HUES6 (cell line): ENCODE data around the gene RNASEH2C.
"Not testable (repeated sequence)": the region's sequence is repeated elsewhere in the genome, so short reads cannot be mapped to it uniquely, and the experiment has no call there.

Experiments used
- H3K27ac ChIP-seq: 2 replicates; pipeline ENCODE4 v1.7.0; 2013; ENCODE audit warnings: low read depth, mild to moderate bottlenecking, low read length, inconsistent platforms
- H3K27me3 ChIP-seq: 2 replicates; pipeline ENCODE4 v1.6.1; 2013; ENCODE audit warnings: low read length; ENCODE audit not compliant: control insufficient read depth, insufficient read depth
- H3K36me3 ChIP-seq: 2 replicates; pipeline ENCODE4 v1.6.1; 2013; ENCODE audit warnings: low read length; ENCODE audit not compliant: control insufficient read depth, insufficient read depth
- H3K4me1 ChIP-seq: 2 replicates; pipeline ENCODE4 v1.6.1; 2013; ENCODE audit warnings: low read length; ENCODE audit not compliant: control insufficient read depth, insufficient read depth
- H3K4me3 ChIP-seq: 2 replicates; pipeline ENCODE4 v1.5.1; 2013; ENCODE audit warnings: low read depth, low read length
- H3K9ac ChIP-seq: one replicate; pipeline ENCODE4 v1.6.1; 2013; ENCODE audit warnings: mild to moderate bottlenecking, low read length
- H3K9me3 ChIP-seq: 2 replicates; pipeline ENCODE4 v1.6.1; 2013; ENCODE audit warnings: low read depth, low read length; ENCODE audit not compliant: control insufficient read depth, insufficient read depth

RNASEH2C gene

DNA sequence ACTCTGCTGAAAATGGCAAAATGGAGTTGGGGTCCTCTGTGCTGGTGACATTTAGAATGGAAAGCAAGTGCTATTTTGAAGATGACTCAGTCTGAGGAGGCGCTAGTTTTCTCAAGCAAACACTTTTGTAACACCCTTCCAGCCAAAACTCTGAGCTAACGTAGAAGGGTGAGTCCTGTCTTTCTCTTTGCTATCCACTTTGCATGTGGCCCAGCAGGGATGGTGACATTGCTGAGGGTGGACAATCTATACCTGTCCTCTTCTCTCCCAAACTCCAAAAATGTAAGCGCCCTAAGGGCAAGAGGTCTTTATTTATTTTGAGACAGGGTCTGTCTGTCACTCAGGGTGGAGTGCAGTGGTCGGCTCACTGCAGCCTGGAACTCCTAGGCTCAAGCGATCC lies 12.1 kb downstream of the RNASEH2C start:
- Histone ChIP-seq H3K9ac (no peak overlapping the region), H3K27me3 (peaks cover 4% of the 10 kb centered on the region; the same call in 1 of the 2 replicates), H3K4me1 (peaks cover 4% of the 10 kb centered on the region; the same call in 1 of the 2 replicates), H3K27ac (no peak overlapping the region), H3K4me3 (no peak overlapping the region), H3K36me3 (peaks cover 8% of the 10 kb centered on the region), H3K9me3 (no peaks in the 10 kb centered on the region)

DNA sequence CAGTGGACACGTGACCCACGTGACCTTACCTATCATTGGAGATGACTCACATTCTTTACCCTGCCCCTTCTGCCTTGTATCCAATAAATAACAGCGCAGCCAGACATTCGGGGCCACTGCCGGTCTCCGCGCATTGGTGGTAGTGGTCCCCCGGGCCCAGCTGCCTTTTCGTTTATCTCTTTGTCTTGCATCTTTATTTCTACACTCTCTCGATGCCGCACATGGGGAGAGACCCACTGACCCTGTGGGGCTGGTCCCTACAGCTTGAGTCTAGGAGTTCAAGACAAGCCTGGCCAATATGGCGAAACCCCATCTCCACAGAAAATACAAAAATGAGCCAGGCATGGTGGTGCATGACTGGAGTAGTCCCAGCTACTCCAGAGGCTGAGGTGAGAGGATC lies 13.6 kb downstream of the RNASEH2C start:
- H3K27ac ChIP-seq, H3K4me1 ChIP-seq, H3K9ac ChIP-seq, H3K9me3 ChIP-seq, H3K27me3 ChIP-seq, H3K4me3 ChIP-seq, H3K36me3 ChIP-seq: not testable (repeated sequence)

DNA sequence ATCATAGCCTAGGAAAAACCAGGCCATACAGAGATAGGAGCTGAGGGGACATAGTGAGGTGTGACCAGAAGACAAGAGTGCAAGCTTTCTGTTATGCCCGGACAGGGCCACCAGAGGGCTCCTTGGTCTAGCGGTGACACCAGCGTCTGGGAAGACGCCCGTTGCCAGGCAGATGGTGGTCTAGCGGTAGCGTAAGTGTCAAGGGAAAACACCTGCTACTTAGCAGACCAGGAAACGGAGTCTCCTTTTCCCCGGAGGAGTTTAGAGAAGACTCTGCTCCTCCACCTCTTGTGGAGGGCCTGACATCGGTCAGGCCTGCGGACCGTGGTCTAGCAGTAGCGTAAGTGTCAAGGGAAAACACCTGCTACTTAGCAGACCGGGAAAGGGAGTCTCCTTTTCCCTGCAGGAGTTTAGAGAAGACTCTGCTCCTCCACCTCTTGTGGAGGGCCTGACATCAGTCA lies 14.3 kb downstream of the RNASEH2C start:
- not testable (repeated sequence) for H3K27ac ChIP-seq, H3K4me3 ChIP-seq, H3K9me3 ChIP-seq, H3K27me3 ChIP-seq, H3K4me1 ChIP-seq, H3K9ac ChIP-seq, H3K36me3 ChIP-seq

DNA sequence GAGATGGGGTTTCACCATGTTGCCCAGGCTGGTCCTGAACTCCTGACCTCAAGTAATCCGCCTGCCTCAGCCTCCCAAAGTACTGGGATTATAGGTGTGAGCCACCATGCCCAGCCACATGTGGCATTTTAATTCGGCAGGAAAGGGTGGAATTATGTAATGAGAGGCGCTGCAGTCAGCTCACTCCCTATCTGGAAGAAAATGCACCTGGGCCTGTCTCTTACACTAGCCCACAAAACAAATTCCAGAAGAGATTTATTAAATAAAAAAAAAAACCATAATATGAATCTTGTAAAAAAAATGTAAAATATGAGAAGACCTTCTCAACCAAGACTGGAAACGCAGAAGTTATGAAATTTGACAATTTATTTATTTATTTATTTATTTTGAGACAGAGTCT lies 16.8 kb downstream of the RNASEH2C start:
- Histone ChIP-seq H3K9ac (no peak overlapping the region), H3K36me3 (no peaks in the 10 kb centered on the region), H3K27me3 (peaks cover 8% of the 10 kb centered on the region; the same call in 1 of the 2 replicates), H3K9me3 (peaks cover 4% of the 10 kb centered on the region; the same call in 1 of the 2 replicates), H3K4me1 (no peaks in the 10 kb centered on the region), H3K4me3 (no peak overlapping the region), H3K27ac (no peak overlapping the region)

DNA sequence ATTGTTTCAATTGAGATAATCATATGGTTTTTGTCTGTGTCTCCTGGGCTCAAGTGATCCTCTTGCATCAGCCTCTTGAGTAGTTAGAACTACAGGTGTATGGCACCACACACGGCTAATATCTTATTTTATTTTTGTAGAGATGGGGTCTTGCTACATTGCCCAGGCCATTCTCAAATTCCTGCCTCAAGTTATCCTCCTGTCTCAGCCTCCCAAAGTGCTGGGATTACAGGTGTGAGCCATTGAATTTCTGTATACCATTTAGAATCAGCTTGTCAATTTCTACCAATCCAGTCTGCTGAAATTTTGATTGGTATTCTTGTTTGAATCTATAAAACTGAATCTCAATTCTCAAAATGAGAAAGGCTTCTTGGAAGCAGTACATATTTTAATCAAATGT lies 18.9 kb downstream of the RNASEH2C start:
- Histone ChIP-seq H3K9me3 (peaks cover 4% of the 10 kb centered on the region; the same call in 1 of the 2 replicates), H3K4me3 (no peak overlapping the region)

DNA sequence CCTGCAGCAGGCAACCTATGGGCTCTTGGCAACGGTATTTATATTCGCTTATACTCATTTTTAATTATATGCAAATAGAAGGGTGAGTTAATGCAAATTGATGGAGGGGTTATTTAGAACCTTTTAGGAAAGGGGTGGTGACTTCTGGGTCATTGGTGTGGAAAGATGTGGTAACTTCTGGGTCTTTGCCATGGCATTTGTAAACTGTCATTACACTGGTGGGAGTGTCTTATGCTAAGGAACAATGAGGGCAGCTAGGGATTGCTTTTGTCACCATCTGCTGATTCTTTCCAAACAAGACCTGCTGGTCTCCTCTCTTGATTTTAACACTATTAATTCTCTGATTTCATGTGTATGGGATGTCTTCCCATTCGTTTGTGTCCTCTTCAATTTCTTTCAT lies 20.2 kb downstream of the RNASEH2C start:
- Histone ChIP-seq H3K9ac (no peak overlapping the region), H3K27ac (no peak overlapping the region), H3K4me1 (no peaks in the 10 kb centered on the region), H3K36me3 (no peaks in the 10 kb centered on the region), H3K27me3 (0 out of 2 replicates have a peak, but pooled peaks cover 3% of the 10 kb centered on the region), H3K9me3 (peaks cover 4% of the 10 kb centered on the region; the same call in 1 of the 2 replicates), H3K4me3 (no peak overlapping the region)

More for the DNA sequence above, 18.9 kb downstream of the RNASEH2C start:
- Histone ChIP-seq H3K4me1 (no peaks in the 10 kb centered on the region), H3K27me3 (0 out of 2 replicates have a peak, but pooled peaks cover 3% of the 10 kb centered on the region), H3K27ac (no peak overlapping the region), H3K36me3 (no peaks in the 10 kb centered on the region), H3K9ac (no peak overlapping the region)

DNA sequence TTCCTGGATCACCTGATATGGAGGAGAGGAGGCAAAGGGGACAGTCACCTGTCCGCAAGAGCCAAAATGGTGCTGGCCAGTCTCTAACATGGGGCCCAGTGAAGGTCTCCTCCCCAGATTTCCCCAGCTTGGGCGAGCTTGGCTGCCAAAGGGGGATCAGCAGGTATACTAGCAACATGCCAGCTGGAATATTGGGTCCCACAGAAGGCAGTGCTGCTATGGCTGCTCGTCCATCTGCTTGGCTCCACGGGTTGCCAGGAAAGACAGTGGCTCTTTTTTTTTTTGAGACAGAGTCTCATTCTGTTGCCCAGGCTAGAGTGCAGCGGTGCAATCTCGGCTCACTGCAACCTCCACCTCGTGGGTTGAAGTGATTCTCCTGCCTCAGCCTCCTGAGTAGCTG lies 21.3 kb downstream of the RNASEH2C start:
- no peak overlapping the region for H3K4me3 ChIP-seq
- H3K9ac ChIP-seq: no peak overlapping the region
- no peak overlapping the region for H3K27ac ChIP-seq
- H3K36me3 ChIP-seq: no peaks in the 10 kb centered on the region
- no peaks in the 10 kb centered on the region for H3K4me1 ChIP-seq
- peaks cover 4% of the 10 kb centered on the region; the same call in 1 of the 2 replicates for H3K9me3 ChIP-seq
- H3K27me3 ChIP-seq: 0 out of 2 replicates have a peak, but pooled peaks cover 3% of the 10 kb centered on the region

DNA sequence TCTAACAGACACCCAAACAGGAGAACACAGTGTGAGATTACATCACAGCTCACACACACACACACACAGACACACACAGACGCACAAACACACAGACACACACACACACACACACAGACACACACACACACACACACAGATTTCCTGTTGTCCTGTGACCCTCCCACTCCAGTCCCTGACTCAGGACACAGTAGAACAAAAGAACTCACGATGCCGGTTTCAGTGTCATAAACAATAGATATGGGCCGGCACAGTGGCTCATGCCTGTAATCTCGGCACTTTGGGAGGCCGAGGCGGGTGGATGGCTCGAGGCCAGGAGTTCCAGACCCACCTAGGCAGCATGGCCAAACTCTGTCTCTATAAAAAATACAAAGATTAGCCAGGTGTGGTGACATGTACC lies 22.4 kb downstream of the RNASEH2C start:
- no peak overlapping the region for H3K4me3 ChIP-seq
- H3K9ac ChIP-seq: no peak overlapping the region
- peaks cover 4% of the 10 kb centered on the region; the same call in 1 of the 2 replicates for H3K9me3 ChIP-seq
- H3K36me3 ChIP-seq: no peaks in the 10 kb centered on the region
- no peak overlapping the region for H3K27ac ChIP-seq
- H3K4me1 ChIP-seq: no peaks in the 10 kb centered on the region
- H3K27me3 ChIP-seq: 0 out of 2 replicates have a peak, but pooled peaks cover 3% of the 10 kb centered on the region

DNA sequence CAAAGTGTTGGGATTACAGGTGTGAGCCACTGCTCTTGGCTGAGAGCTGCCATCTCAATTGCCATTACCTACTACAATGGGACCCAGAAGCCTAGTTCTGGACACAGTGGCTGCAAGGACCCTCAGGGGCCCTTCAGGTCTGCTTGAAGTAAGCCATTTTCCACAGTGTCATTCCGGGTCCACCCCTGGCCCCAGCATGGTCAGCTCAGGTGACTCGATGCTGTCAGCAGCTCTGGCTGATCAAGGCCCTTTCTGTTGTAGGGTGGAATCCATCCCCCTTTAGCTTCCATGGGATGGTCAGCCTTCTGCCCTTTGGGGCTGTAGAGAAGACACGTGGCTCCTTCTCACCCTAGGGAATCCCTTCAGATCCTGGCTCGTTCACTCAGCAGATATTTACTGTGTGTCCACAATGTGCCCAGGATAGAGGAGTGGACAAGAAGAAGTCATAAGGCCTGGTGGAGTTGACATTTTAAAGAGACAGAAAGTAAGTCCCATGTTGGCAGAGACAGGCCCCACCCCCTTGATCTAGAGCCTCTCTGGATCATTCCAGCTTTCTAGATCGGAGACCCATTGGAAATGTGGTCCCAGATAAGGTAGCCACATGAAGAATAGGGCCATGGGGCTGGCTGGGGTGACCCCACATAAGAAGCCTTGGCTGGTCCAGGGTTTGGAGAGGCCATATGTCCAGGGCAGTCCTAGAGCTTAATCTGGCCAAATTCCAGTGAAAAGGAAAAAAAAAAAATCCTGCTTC lies 23.6 kb downstream of the RNASEH2C start:
- Histone ChIP-seq H3K4me3 (no peak overlapping the region), H3K36me3 (no peaks in the 10 kb centered on the region), H3K4me1 (peaks cover 4% of the 10 kb centered on the region; the same call in 1 of the 2 replicates), H3K9ac (no peak overlapping the region), H3K27me3 (0 out of 2 replicates have a peak, but pooled peaks cover 3% of the 10 kb centered on the region), H3K27ac (no peak overlapping the region), H3K9me3 (peaks cover 4% of the 10 kb centered on the region; the same call in 1 of the 2 replicates)

DNA sequence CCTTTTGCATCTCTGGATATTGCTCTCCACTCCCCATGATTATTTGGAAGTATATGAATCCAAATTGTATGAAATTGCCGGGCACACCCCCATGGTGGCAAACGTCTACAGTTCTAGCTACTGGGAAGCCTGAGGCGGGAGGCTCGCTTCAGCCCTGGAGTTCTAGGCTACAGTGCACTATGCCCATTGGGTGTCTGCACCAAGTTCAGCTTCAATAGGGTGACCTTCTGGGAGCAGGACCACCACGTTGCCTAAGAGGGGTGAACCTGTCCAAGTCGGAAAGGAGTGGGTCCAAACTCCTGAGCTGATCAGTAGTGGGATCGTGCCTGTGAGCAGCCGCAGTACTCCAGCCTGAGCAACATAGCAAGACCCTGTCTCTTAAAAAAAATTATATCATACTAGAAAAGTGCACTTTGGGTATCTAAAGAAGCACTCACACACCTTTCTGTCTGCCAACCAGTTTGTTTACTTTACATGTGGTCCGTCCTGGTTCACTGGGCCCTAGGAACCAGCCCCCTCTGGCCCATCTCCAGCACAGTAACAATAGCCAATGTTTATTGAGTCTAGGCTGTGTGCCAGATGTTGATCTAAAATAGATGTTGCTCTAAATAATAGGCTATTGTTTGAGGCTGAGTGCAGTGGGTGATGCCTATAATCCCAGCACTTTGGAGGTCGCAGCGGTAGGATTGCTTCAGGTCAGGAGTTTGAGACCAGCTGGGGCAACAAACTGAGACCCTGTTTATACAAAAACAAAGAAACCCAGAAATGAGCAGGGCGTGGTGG lies 24.9 kb downstream of the RNASEH2C start:
- Histone ChIP-seq H3K27ac (no peak overlapping the region), H3K27me3 (0 out of 2 replicates have a peak, but pooled peaks cover 3% of the 10 kb centered on the region), H3K9me3 (peaks cover 4% of the 10 kb centered on the region; the same call in 1 of the 2 replicates), H3K4me3 (no peak overlapping the region), H3K4me1 (peaks cover 4% of the 10 kb centered on the region; the same call in 1 of the 2 replicates), H3K36me3 (no peaks in the 10 kb centered on the region), H3K9ac (no peak overlapping the region)

DNA sequence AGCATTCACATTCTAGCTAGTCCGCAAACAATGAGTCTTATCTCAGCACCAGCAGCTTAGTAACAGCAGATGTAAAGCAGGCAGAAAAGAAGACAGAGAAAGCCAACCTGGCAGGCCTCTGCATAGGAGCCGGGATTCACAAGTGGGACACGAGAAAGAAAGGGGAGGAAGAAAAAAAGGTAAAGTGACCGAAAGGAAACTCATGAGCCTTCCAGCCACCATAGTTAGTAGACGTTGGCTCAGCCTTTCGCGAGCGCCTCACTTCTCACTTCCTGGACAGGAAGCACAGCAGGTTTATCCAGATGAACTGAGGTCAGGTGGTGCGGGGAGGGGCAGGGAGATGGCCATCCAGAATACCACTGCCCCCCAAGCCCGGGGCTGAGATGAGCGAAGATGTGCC lies 28.2 kb downstream of the RNASEH2C start:
- no peaks in the 10 kb centered on the region for H3K36me3 ChIP-seq
- no peak overlapping the region for H3K4me3 ChIP-seq
- no peak overlapping the region for H3K27ac ChIP-seq
- no peak overlapping the region for H3K9ac ChIP-seq
- no peaks in the 10 kb centered on the region for H3K9me3 ChIP-seq
- peaks cover 4% of the 10 kb centered on the region; the same call in 1 of the 2 replicates for H3K4me1 ChIP-seq
- H3K27me3 ChIP-seq: no peaks in the 10 kb centered on the region
